Activated CD4-positive, alpha-beta T cell treated with anti-CD3 and anti-CD28 coated beads, Interleukin-2, amount 10 ng/mL, durations not matched to agents 7 days and 5 days (primary cell): Measurements from ENCODE around the gene AGPAT1. TPM values are rescaled to one million over a fixed set of nuclear protein-coding genes. Genes with fewer than 3 reads are reported as not detected.
"Not testable (repeated sequence)": the region's sequence is repeated elsewhere in the genome, so short reads cannot be mapped to it uniquely, and the experiment has no call there.

ENCODE experiments used
- CTCF ChIA-PET: fragments of 350-600 bp; sonication (Branson Sonifier 250); formaldehyde crosslinking; loops from one replicate; lab custom pipeline; 2021; ENCODE audit warnings: antibody characterized with exemption; lab: Charles Lee
- POLR2A ChIA-PET: fragments of 350-600 bp; sonication (Branson Sonifier 250); formaldehyde crosslinking; loops from one replicate; lab custom pipeline; 2021; ENCODE audit warnings: antibody characterized with exemption; lab: Charles Lee
- DNase-seq: peaks from one replicate; pipeline ENCODE4 v3.0.0-alpha.2; 2020
- H3K27ac Mint-ChIP-seq: one replicate; pipeline ENCODE4 v1.8.0; 2021; ENCODE audit warnings: mild to moderate bottlenecking, moderate library complexity, mixed read lengths
- H3K27me3 Mint-ChIP-seq: one replicate; pipeline ENCODE4 v1.8.0; 2021; ENCODE audit warnings: mixed read lengths
- H3K36me3 Mint-ChIP-seq: one replicate; pipeline ENCODE4 v1.8.0; 2021; ENCODE audit warnings: low read depth, mixed read lengths
- H3K4me1 Mint-ChIP-seq: one replicate; pipeline ENCODE4 v1.8.0; 2021; ENCODE audit warnings: mixed read lengths
- H3K4me3 Mint-ChIP-seq: one replicate; pipeline ENCODE4 v1.8.0; 2021; ENCODE audit warnings: mild to moderate bottlenecking, moderate library complexity, mixed read lengths
- H3K9me3 Mint-ChIP-seq: one replicate; pipeline ENCODE4 v1.8.0; 2021; ENCODE audit warnings: mixed read lengths
- total RNA-seq, 2 experiments: library from RNA; stranded (reverse); gene quantifications; one replicate each; pipeline ENCODE4 v1.2.3, GENCODE V29; 2021

AGPAT1 gene
- total RNA-seq, 2 experiments from 2014 or later: 47.3 to 52.0 TPM

- H3K27me3 Mint-ChIP-seq: no peaks in the 10 kb centered on the region
- CTCF ChIA-PET: no interaction called here
These were observed 13.3 kb upstream of the AGPAT1 start for GRCh38 chr6:32189069-32189741.

GRCh38 chr6:32188381-32189068 lies 12.6 kb upstream of the AGPAT1 start:
- peaks cover 49% of the 10 kb centered on the region for H3K4me1 Mint-ChIP-seq
- peaks cover 64% of the 10 kb centered on the region for H3K36me3 Mint-ChIP-seq

More at GRCh38 chr6:32189069-32189741, 13.3 kb upstream of the AGPAT1 start:
- H3K4me1 Mint-ChIP-seq: peaks cover 54% of the 10 kb centered on the region
- H3K36me3 Mint-ChIP-seq: peaks cover 62% of the 10 kb centered on the region
- peak overlapping the region; percentile 69 for H3K27ac Mint-ChIP-seq
- DNase-seq: no peak
- POLR2A ChIA-PET: no interaction called here
- H3K9me3 Mint-ChIP-seq: no peaks in the 10 kb centered on the region
- H3K4me3 Mint-ChIP-seq: peak overlapping the region; percentile 100

GRCh38 chr6:32187725-32188380 lies 12.0 kb upstream of the AGPAT1 start:
- H3K9me3 Mint-ChIP-seq, H3K27me3 Mint-ChIP-seq, POLR2A ChIA-PET, DNase-seq: not testable (repeated sequence)
- H3K4me1 Mint-ChIP-seq: peaks cover 43% of the 10 kb centered on the region
- H3K27ac Mint-ChIP-seq: peak overlapping the region; percentile 67
- CTCF ChIA-PET: interaction anchor here (0.5 to 1.5 kb wide), 2 partner anchors 8 to 28 kb away, joined by 3 to 4 read pairs; no protein-coding TSS in a partner anchor
- peak overlapping the region; percentile 100 for H3K4me3 Mint-ChIP-seq
- peaks cover 64% of the 10 kb centered on the region for H3K36me3 Mint-ChIP-seq

More at GRCh38 chr6:32188381-32189068, 12.6 kb upstream of the AGPAT1 start:
- ChIA-PET POLR2A (no interaction called here), CTCF (interaction anchor here (0.5 kb wide), 1 partner anchor 27 kb away, joined by 3 read pairs; no protein-coding TSS in a partner anchor)
- Mint-ChIP-seq H3K9me3 (no peaks in the 10 kb centered on the region), H3K27me3 (no peaks in the 10 kb centered on the region), H3K4me3 (peak overlapping the region; percentile 100), H3K27ac (peak overlapping the region; percentile 69)
- DNase-seq: no peak

- Mint-ChIP-seq H3K9me3 (no peaks in the 10 kb centered on the region), H3K4me1 (peaks cover 43% of the 10 kb centered on the region), H3K27ac (peak overlapping the region; percentile 67), H3K36me3 (peaks cover 67% of the 10 kb centered on the region), H3K4me3 (peak overlapping the region; percentile 42), H3K27me3 (no peaks in the 10 kb centered on the region)
- CTCF ChIA-PET: interaction anchor here (1.5 kb wide), 1 partner anchor 9 kb away, joined by 4 read pairs; no protein-coding TSS in a partner anchor
- POLR2A ChIA-PET: no interaction called here
- no peak for DNase-seq
These were observed 11.3 kb upstream of the AGPAT1 start for GRCh38 chr6:32187009-32187709.

- peaks cover 49% of the 10 kb centered on the region for H3K4me1 Mint-ChIP-seq
- not testable (repeated sequence) for DNase-seq
These were observed 10.4 kb upstream of the AGPAT1 start for GRCh38 chr6:32186151-32186840.

GRCh38 chr6:32185681-32186131 lies 9.8 kb upstream of the AGPAT1 start:
- H3K4me3 Mint-ChIP-seq: peak overlapping the region; percentile 25
- H3K27ac Mint-ChIP-seq: peak overlapping the region; percentile 75
- DNase-seq, H3K27me3 Mint-ChIP-seq, POLR2A ChIA-PET, CTCF ChIA-PET, H3K9me3 Mint-ChIP-seq: not testable (repeated sequence)
- H3K36me3 Mint-ChIP-seq: peaks cover 59% of the 10 kb centered on the region
- H3K4me1 Mint-ChIP-seq: peaks cover 52% of the 10 kb centered on the region

More at GRCh38 chr6:32186151-32186840, 10.4 kb upstream of the AGPAT1 start:
- H3K36me3 Mint-ChIP-seq: peaks cover 61% of the 10 kb centered on the region
- CTCF ChIA-PET: interaction anchor here (1.5 kb wide), 1 partner anchor 9 kb away, joined by 4 read pairs; no protein-coding TSS in a partner anchor
- H3K4me3 Mint-ChIP-seq, H3K9me3 Mint-ChIP-seq, POLR2A ChIA-PET, H3K27me3 Mint-ChIP-seq: not testable (repeated sequence)
- H3K27ac Mint-ChIP-seq: peak overlapping the region; percentile 75

GRCh38 chr6:32184084-32184640 lies 8.3 kb upstream of the AGPAT1 start, which contains the start of gene AGER:
AGER (minus strand) TSS chr6:32184253; CDS start chr6:32184222, 31 bp downstream.
- Mint-ChIP-seq H3K36me3 (peaks cover 61% of the 10 kb centered on the region), H3K27me3 (no peaks in the 10 kb centered on the region), H3K27ac (peak within 1 kb of the TSS; percentile 25), H3K4me1 (peaks cover 62% of the 10 kb centered on the region), H3K4me3 (no peak within 1 kb of the TSS), H3K9me3 (no peaks in the 10 kb centered on the region)
- DNase-seq: no peak
- ChIA-PET CTCF (no interaction called here), POLR2A (no interaction called here)

- Mint-ChIP-seq H3K27me3 (no peaks in the 10 kb centered on the region), H3K27ac (no peak overlapping the region), H3K4me1 (peaks cover 62% of the 10 kb centered on the region), H3K36me3 (peaks cover 61% of the 10 kb centered on the region), H3K9me3 (no peaks in the 10 kb centered on the region), H3K4me3 (no peak overlapping the region)
- CTCF ChIA-PET: interaction anchor here (2.3 kb wide), 1 partner anchor 12 kb away, joined by 8 read pairs; no protein-coding TSS in a partner anchor
- POLR2A ChIA-PET: no interaction called here
- no peak for DNase-seq
These were observed 7.7 kb upstream of the AGPAT1 start for GRCh38 chr6:32183483-32184083.

- H3K4me1 Mint-ChIP-seq: peaks cover 59% of the 10 kb centered on the region
These were observed 7.1 kb upstream of the AGPAT1 start for GRCh38 chr6:32183030-32183429.

GRCh38 chr6:32182555-32182981 lies 6.7 kb upstream of the AGPAT1 start:
- Mint-ChIP-seq H3K36me3 (peaks cover 52% of the 10 kb centered on the region), H3K27ac (peak overlapping the region; percentile 26), H3K4me1 (peaks cover 55% of the 10 kb centered on the region), H3K27me3 (no peaks in the 10 kb centered on the region), H3K4me3 (no peak overlapping the region), H3K9me3 (no peaks in the 10 kb centered on the region)
- CTCF ChIA-PET: interaction anchor here (1.8 to 2.3 kb wide), 2 partner anchors 8 to 13 kb away, joined by 6 to 8 read pairs; partner anchors contain the start of gene PBX2
- POLR2A ChIA-PET: no interaction called here
- no peak for DNase-seq

More at GRCh38 chr6:32183030-32183429, 7.1 kb upstream of the AGPAT1 start:
- no peak overlapping the region for H3K4me3 Mint-ChIP-seq
- DNase-seq: no peak
- ChIA-PET CTCF (interaction anchor here (2.3 kb wide), 1 partner anchor 12 kb away, joined by 8 read pairs; no protein-coding TSS in a partner anchor), POLR2A (no interaction called here)
- H3K27ac Mint-ChIP-seq: no peak overlapping the region
- peaks cover 57% of the 10 kb centered on the region for H3K36me3 Mint-ChIP-seq
- no peaks in the 10 kb centered on the region for H3K27me3 Mint-ChIP-seq
- no peaks in the 10 kb centered on the region for H3K9me3 Mint-ChIP-seq
